ENCODE measurements around the gene C5.

C5 gene

GRCh38 chr9:120929229-120929791 lies 120.8 kb downstream of the C5 start:
- TF ChIP-seq CTCF (IDR thresholded peaks at IDR 0.05), result no peak

DNA sequence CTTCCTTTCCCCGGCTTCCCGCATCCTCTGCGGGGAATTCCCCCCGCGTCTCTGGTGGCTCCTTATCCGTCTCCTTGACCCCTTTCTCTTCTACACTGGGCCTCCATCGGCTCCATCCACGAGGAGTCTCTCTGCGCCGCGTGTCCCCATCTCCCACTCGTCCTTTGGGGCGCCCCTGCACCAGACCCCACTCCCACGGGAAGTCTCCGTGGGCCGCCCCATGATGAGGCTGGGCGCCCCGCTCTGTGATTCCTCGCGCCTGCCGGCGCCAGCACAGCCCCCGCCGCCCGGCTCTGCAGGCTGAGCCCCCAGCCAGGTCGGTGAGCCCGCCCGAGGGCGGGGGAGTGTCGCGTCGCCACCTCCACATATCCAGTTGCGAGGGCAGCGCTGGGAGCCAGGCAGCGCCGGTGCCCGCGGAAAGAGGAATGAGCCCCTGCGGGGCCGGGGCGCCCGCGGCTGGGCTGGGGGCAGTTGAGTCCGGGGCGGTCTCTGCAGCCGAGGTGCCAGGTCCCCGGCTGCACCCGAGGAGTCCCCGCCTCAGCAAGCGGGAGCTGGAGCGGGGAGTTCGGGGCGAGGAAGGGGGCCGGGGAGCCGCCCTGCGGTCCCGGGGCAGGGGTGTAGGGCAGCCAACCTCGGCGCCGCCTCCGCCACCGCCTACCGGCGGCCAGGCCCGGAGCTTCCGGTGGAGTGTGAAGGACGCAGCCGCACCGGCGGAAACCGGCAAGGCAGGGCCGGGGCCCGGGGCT lies 121.4 kb downstream of the C5 start:
- no peak for TF ChIP-seq CTCF (IDR thresholded peaks at IDR 0.05)

DNA sequence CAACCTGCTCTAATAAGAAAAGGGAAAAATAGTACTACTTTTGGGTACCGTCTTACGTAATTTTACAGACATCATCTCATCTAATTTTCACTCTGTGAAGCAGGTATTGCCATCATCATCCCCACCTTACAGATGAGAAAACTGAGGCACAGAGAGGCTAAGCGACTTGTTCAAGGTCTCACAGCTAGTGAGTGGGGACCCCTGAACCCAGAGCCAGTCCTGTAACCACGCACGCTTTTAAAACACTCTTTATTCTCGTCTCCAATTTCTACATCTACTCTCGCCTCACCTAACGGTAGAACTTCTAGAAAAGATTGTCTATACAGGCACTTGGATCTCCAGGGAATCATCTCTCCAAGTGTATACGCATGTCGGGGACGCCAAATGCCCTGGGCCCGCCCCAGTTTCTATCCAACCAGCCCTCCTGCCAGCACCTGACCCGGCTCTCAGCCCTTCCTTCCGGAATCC lies 122.0 kb downstream of the C5 start:
- TF ChIP-seq CTCF (IDR thresholded peaks at IDR 0.05), result no peak

DNA sequence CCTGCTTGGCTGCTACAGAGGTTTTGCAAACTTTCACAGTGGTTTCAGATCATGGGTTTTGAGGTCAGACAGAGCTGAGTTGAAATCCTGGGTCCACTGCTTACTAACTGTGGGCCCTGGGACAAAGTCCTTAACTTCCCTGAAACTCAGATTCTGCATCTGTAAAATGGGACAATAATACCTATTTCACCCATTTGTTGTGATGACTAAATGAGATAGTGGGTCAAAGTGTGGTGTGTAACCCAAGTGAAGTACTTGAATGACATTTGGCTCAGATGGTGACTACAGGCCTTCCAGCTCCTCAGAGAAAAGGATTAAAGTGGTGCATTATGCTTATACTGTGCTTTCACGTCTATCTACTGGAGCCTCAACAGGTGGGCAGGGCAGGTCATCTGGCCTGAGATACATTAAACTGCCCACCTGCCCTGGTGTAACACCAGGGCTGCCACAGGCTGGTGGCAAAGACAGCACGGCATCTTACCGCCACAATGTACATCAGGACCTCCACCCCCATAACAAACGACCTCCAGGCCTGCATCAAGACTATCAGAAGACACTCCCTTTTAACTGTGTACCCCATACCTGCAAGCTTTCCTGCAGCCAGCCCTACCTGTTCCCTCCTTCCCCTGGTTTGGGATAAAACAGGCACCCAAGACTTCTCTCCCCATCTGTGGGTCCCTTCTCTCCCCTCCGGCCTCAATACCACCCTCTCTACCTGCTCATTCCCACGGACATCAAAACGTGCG lies 122.6 kb downstream of the C5 start:
- TF ChIP-seq CTCF (IDR thresholded peaks at IDR 0.05), result no peak

DNA sequence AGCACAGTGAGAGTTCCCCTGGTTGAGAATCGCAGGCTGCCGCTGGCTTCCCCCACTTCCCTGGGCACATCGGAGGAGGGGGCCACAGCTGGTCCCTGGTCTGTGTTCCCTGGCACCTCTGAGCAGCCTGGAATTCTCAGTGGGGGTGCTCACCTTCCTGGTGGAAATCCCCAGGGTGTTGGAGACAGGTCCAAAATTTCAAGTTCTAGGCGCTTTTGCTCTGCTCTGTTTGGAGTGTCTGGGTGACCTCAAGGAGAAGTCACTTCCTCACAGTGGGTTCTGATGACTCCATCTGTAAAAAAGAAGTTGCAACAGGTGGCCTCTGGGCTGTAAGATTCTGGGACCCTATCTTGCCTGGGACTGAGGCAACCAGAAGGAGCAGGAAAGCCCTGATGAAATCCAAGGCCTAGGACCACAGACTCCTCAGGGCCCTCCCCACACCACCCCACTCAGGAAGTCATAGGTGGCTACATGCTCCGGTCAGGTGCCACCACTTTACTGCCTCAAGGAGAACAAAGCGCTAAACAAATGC lies 123.6 kb downstream of the C5 start, which contains the start of gene TRAF1:
TRAF1 (minus strand) TSS at position 400 of the 532 bp plus-strand sequence. CDS start 721 bp downstream, outside the sequence.
- no peak for TF ChIP-seq CTCF (IDR thresholded peaks at IDR 0.05)

- TF ChIP-seq CTCF (IDR thresholded peaks at IDR 0.05), result no peak
These were observed 124.3 kb downstream of the C5 start for GRCh38 chr9:120925535-120926396.
